Endothelial cell of umbilical vein (primary cell): ENCODE results near the gene AMTN. TPM values are rescaled to one million over a fixed set of nuclear protein-coding genes. Genes with fewer than 3 reads are reported as not detected.

Source experiments
- BruUV-seq: library from RNA; stranded (reverse); fragments of 400-500 nt; replicated peaks from 2 replicates; lab custom pipeline; 2021; lab: Mats Ljungman, UMichigan
- CTCF ChIA-PET: fragments of 300-600, 350-600 bp; sonication (Branson Sonifier 250); formaldehyde crosslinking; loops from one replicate; lab custom pipeline; 2021; ENCODE audit warnings: antibody characterized with exemption, inconsistent platforms; lab: Charles Lee
- POLR2A ChIA-PET: fragments of 300-600, 350-600 bp; sonication (Branson Sonifier 250); formaldehyde crosslinking; loops from one replicate; lab custom pipeline; 2021; ENCODE audit warnings: antibody characterized with exemption, inconsistent platforms; lab: Charles Lee
- DNase-seq: peaks from one replicate; pipeline ENCODE4 v3.0.0-alpha.2; 2011; ENCODE audit warnings: low read depth, low spot score
- FAIRE-seq: peaks from 2 replicates; lab custom pipeline; 2011; peaks lifted over from hg19 to GRCh38; lab: Jason Lieb, UNC
- H2AFZ ChIP-seq: 2 replicates; pipeline ENCODE4 v1.6.0; 2012; ENCODE audit warnings: low read depth, low read length, control low read depth, inconsistent platforms
- H3K27ac ChIP-seq: 2 replicates; pipeline ENCODE4 v1.5.1; 2011; ENCODE audit warnings: low read depth, mild to moderate bottlenecking, control low read depth, low read length, moderate library complexity; ENCODE audit not compliant: insufficient read depth
- H3K27me3 ChIP-seq, 2 experiments: 2 replicates each; pipeline versions ENCODE4 v1.6.0 to v1.6.1; 2011; ENCODE audit warnings: low read length in 2 of 2, mixed read lengths in 1 of 2; ENCODE audit not compliant: control insufficient read depth in 2 of 2, insufficient read depth in 2 of 2
- H3K36me3 ChIP-seq, 2 experiments: 2 replicates in 1 of 2; 3 replicates in 1 of 2; pipeline ENCODE4 v1.5.1; 2011; ENCODE audit warnings: low read length in 2 of 2, mild to moderate bottlenecking in 1 of 2, moderate library complexity in 1 of 2; ENCODE audit not compliant: control insufficient read depth in 2 of 2, insufficient read depth in 2 of 2; ENCODE audit errors: extremely low read depth in 1 of 2
- H3K4me1 ChIP-seq: 3 replicates; pipeline ENCODE4 v1.5.1; 2011; ENCODE audit warnings: mild to moderate bottlenecking, low read length; ENCODE audit not compliant: control insufficient read depth, insufficient read depth; ENCODE audit errors: extremely low read depth
- H3K4me2 ChIP-seq: 2 replicates; pipeline ENCODE4 v1.6.1; 2011; ENCODE audit warnings: low read length, control low read depth, mixed read lengths; ENCODE audit not compliant: insufficient read depth
- H3K4me3 ChIP-seq, 3 experiments: fragments of 200-600 bp in 1 of 3; sonication (generic), shearing (Covaris generic) in 1 of 3; replicated peaks in 1 of 3; 2 replicates each; pipeline ENCODE4 v1.5.1; 2011 to 2016; ENCODE audit warnings: control low read depth in 3 of 3, low read length in 3 of 3, mild to moderate bottlenecking in 2 of 3, inconsistent platforms in 1 of 3, low read depth in 1 of 3, moderate library complexity in 1 of 3; ENCODE audit not compliant: insufficient read depth in 1 of 3
- H3K79me2 ChIP-seq: 2 replicates; pipeline ENCODE4 v1.6.0; 2012; ENCODE audit warnings: low read length, inconsistent platforms; ENCODE audit not compliant: control insufficient read depth, insufficient read depth
- H3K9ac ChIP-seq: replicated peaks from 2 replicates; pipeline ENCODE3; 2011; ENCODE audit warnings: low read length, control low read depth; ENCODE audit not compliant: insufficient read depth; ENCODE audit errors: extremely low read depth
- H3K9me1 ChIP-seq: replicated peaks from 3 replicates; pipeline ENCODE4 v1.6.0; 2011; ENCODE audit warnings: mild to moderate bottlenecking, low read length; ENCODE audit not compliant: control insufficient read depth, insufficient read depth; ENCODE audit errors: extremely low read depth
- H3K9me3 ChIP-seq: replicated peaks from 2 replicates; pipeline ENCODE4 v1.5.1; 2012; ENCODE audit warnings: low read length, inconsistent platforms; ENCODE audit not compliant: control insufficient read depth, insufficient read depth
- H4K20me1 ChIP-seq: replicated peaks from 2 replicates; pipeline ENCODE3; 2011; ENCODE audit warnings: mild to moderate bottlenecking, low read length; ENCODE audit not compliant: control insufficient read depth, insufficient read depth; ENCODE audit errors: extremely low read depth
- CTCF ChIP-seq, 2 donors: IDR thresholded peaks; 1 replicate in 1 of 2; 2 replicates in 1 of 2; pipeline ENCODE4 v1.5.1; 2011; ENCODE audit warnings: low read length in 2 of 2, mild to moderate bottlenecking in 2 of 2, moderate library complexity in 2 of 2, control low read depth in 1 of 2, inconsistent platforms in 1 of 2, low read depth in 1 of 2; ENCODE audit not compliant: insufficient read depth in 1 of 2; ENCODE audit errors: extremely low read depth in 1 of 2
- EZH2 ChIP-seq: IDR thresholded peaks from 2 replicates; pipeline ENCODE4 v1.6.1; 2012; ENCODE audit warnings: borderline replicate concordance, low read depth, mild to moderate bottlenecking, moderate library complexity, low read length, inconsistent platforms; ENCODE audit not compliant: severe bottlenecking
- FOS ChIP-seq: IDR thresholded peaks from 2 replicates; pipeline ENCODE4 v1.6.1; 2011; ENCODE audit warnings: mild to moderate bottlenecking, low read length, moderate library complexity, borderline replicate concordance; ENCODE audit not compliant: insufficient read depth
- GATA2 ChIP-seq: IDR thresholded peaks from 2 replicates; pipeline ENCODE4 v1.7.0; 2011; ENCODE audit warnings: low read depth, mild to moderate bottlenecking, moderate library complexity, mixed read lengths, low read length; ENCODE audit not compliant: insufficient read length, insufficient read depth
- JUN ChIP-seq: IDR thresholded peaks from 2 replicates; pipeline ENCODE4 v1.6.1; 2011; ENCODE audit warnings: borderline replicate concordance, low read depth; ENCODE audit not compliant: insufficient read length, insufficient read depth
- MAX ChIP-seq: IDR thresholded peaks from 2 replicates; pipeline ENCODE4 v1.6.1; 2011; ENCODE audit not compliant: insufficient read depth, insufficient read length
- MYC ChIP-seq: IDR thresholded peaks from one replicate; pipeline ENCODE4 v1.6.1; 2011; ENCODE audit warnings: mild to moderate bottlenecking, low read depth, low read length
- POLR2A ChIP-seq: IDR thresholded peaks from 2 replicates; pipeline ENCODE4 v1.6.1; 2012; ENCODE audit warnings: low read depth, mild to moderate bottlenecking, control low read depth, low read length
- POLR2AphosphoS5 ChIP-seq: IDR thresholded peaks from 2 replicates; pipeline ENCODE4 v1.6.1; 2012; ENCODE audit warnings: low read depth, mild to moderate bottlenecking, control low read depth, low read length, moderate library complexity; ENCODE audit not compliant: insufficient read depth
- dilution Hi-C: fragments of 300-500 bp; cut with MboI; formaldehyde crosslinking; loops from one replicate; pipeline ENCODE4 v1.15.0; 2019; ENCODE audit warnings: low sequenced_read_pairs; ENCODE audit not compliant: extremely low pct_ligation_motif_present
- intact Hi-C: fragments of 100-400 bp; cut with micrococcal nuclease; formaldehyde crosslinking; loops from one replicate; pipeline ENCODE4 v1.10.0; 2022
- polyA plus RNA-seq, 4 experiments: library from polyadenylated mRNA; depleted of rRNA in 3 of 4; stranded (reverse) in 3 of 4; unstranded in 1 of 4; fragments of >200 nt; gene quantifications; 2 replicates each; pipeline versions ENCODE4 v1.2.1 to v1.2.3, GENCODE V29; 2011 to 2012; ENCODE audit warnings: missing spikeins in 1 of 4
- total RNA-seq: library from RNA; stranded (reverse); gene quantifications from 2 replicates; pipeline ENCODE4 v1.2.3, GENCODE V29; 2021

Gene AMTN
- total and polyA plus RNA-seq, 2 donors (not counting 3 experiments of a cell fraction or from before 2014, with no cell fraction given), result 0.95 TPM; not detected in 1

- intact Hi-C loops (loop anchor here (1.0 kb wide), 2 partner anchors 608 to 815 kb away; no protein-coding TSS in a partner anchor), dilution Hi-C loops (no loop called here)
- ChIA-PET CTCF (interaction anchor here (1.3 to 3.4 kb wide), 2 partner anchors 608 to 815 kb away, joined by 4 to 21 read pairs; no protein-coding TSS in a partner anchor), POLR2A (no interaction called here)
- Histone ChIP-seq H3K9me1 (no peaks in the 10 kb centered on the region), H2AFZ (no peak overlapping the region), H4K20me1 (no peaks in the 10 kb centered on the region), H3K27ac (no peak overlapping the region), H3K9ac (no peak overlapping the region), H3K4me2 (no peak overlapping the region), H3K4me3 (no peak overlapping the region), H3K79me2 (no peaks in the 10 kb centered on the region), H3K27me3 (no peaks in the 10 kb centered on the region), H3K4me1 (no peaks in the 10 kb centered on the region), H3K36me3 (no peaks in the 10 kb centered on the region), H3K9me3 (no peaks in the 10 kb centered on the region)
- no peak for DNase-seq
- BruUV-seq, result no TSS peak
- no peak for TF ChIP-seq MAX
- no peak for TF ChIP-seq GATA2
- TF ChIP-seq POLR2A, result no peak
- no peak for TF ChIP-seq EZH2
- TF ChIP-seq FOS, result no peak
- no peak for TF ChIP-seq JUN
- TF ChIP-seq POLR2AphosphoS5, result no peak
- TF ChIP-seq CTCF (IDR thresholded peaks at IDR 0.05; ENCODE audit: extremely low read depth in 1 of 2, insufficient read depth in 1 of 2, low read depth in 1 of 2, low read length in 2 of 2), result no peak
- TF ChIP-seq MYC, result no peak
- FAIRE-seq, result no peak
These were observed 13.6 kb upstream of the AMTN start for GRCh38 chr4:70504733-70505132.
